WI38 (cell line): Measurements from ENCODE around the gene FAM117B.

Source experiments
- H3K4me3 ChIP-seq: 2 replicates; pipeline ENCODE4 v1.5.1; 2011; ENCODE audit warnings: low read depth, mild to moderate bottlenecking, control low read depth, low read length
- TF ChIP-seq, protein P1 (sequence below): IDR thresholded peaks from 2 replicates; pipeline ENCODE4 v1.5.1; 2012; ENCODE audit warnings: low read depth, mild to moderate bottlenecking, control low read depth, low read length

The FAM117B gene

DNA sequence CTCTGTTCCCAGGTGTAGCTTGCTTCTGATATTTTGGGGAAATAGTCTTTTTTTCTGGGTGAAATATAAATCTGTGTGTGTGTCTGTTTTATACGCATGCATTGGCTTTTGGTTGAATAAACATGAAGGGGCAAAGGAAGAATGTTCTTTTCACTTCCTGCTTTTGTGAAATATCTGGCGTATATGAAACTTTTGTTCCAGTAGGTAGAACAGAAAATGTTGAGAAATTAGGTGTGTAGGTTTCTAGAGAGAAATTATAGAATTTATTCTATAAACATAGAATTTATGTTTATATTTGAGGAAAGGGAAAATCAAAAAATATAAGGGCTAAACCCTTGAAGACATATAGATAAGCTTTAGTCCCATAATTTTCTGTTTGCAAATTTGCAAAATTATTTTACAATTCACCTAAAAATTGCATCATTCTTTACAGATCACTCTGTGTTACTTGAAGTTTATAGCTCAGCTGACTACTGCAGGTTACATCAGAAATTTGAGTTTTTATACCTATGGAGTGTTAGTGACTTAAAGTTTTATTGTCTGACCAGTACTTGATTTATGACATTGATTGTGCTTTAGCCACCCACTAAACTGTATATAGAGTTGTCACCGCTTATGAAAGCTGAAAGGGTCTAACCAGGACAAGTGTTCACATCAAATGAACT lies 116.1 kb downstream of the FAM117B start:
- TF ChIP-seq, protein P1, sequence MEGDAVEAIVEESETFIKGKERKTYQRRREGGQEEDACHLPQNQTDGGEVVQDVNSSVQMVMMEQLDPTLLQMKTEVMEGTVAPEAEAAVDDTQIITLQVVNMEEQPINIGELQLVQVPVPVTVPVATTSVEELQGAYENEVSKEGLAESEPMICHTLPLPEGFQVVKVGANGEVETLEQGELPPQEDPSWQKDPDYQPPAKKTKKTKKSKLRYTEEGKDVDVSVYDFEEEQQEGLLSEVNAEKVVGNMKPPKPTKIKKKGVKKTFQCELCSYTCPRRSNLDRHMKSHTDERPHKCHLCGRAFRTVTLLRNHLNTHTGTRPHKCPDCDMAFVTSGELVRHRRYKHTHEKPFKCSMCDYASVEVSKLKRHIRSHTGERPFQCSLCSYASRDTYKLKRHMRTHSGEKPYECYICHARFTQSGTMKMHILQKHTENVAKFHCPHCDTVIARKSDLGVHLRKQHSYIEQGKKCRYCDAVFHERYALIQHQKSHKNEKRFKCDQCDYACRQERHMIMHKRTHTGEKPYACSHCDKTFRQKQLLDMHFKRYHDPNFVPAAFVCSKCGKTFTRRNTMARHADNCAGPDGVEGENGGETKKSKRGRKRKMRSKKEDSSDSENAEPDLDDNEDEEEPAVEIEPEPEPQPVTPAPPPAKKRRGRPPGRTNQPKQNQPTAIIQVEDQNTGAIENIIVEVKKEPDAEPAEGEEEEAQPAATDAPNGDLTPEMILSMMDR = no peak
- H3K4me3 ChIP-seq = no peak overlapping the region

DNA sequence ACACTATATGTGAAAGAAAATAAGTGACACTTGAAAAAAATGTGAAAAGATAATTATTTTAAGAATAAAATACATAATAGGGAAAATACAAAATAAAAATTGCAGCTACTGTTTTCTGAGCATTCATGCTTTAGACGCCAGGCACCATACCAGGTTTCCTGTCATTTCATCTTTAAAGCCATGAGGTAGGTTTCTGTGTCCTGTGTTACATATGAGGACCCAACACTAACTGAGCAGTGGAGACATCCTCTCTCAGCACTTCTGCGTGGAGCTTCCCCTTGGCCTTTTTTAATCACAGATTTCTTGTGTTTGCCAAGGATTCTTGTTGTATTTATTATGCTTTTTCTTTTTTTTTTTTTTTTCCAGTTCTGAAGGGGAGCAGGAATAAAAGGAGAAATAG lies 117.3 kb downstream of the FAM117B start:
- H3K4me3 ChIP-seq = no peak overlapping the region
- TF ChIP-seq, protein P1 = no peak

DNA sequence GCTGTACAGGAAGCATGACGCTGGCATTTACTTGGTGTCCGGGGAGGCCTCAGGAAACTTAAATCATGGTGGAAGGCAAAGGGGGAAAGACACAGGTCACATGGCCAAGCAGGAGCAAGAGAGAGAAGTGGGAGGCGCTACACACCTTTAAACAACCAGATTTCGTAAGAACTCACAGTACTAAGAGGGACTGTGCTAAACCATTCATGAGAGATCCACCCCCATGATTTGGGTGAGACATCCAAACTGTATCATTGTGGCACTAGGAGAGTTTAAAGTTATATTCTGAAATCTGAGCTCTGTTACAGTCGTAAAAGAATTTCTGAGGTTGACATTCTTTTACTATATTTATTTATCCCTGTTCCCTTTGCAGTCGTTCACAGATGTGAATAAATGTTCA lies 120.2 kb downstream of the FAM117B start:
- TF ChIP-seq, protein P1 = no peak
- H3K4me3 ChIP-seq = no peak overlapping the region

DNA sequence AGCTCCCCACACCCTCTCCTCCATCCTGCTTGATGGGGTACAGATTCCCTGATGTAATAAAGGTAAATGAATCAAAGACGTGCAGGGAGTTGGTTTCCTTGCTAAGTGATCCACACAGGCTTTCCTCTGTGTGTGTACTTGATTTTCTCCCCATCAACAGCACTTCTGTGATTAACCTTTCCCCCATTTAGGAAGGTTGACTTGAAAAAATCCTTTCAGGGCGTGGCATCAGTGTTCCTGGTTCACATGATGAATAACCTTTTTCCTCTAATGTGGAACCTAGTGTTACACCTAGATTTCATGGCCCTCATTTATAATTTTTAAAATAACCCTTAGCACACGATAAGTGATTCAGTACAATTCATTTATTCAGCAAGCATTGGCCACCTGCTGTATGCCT lies 121.8 kb downstream of the FAM117B start:
- no peak overlapping the region for H3K4me3 ChIP-seq
- TF ChIP-seq, protein P1 = no peak

DNA sequence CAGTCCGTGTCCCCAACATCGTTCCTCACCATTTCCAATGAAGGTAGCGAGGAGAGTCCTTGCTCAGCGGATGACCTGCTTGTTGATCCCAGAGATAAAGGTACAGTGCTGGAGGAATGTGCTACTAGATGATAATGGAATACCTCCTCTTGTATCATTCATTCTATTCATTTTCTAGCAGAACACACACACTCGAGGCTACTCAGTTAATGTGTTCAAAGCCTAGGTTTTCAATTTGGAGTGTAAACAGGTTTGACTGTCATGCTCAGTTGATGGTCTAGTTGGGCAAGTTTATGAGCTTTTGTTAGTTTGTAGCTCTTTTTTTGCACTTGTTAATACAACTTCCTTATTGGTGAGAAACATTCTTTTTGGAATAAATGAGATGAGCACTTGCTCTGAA lies 122.6 kb downstream of the FAM117B start:
- TF ChIP-seq, protein P1 = no peak
- no peak overlapping the region for H3K4me3 ChIP-seq

DNA sequence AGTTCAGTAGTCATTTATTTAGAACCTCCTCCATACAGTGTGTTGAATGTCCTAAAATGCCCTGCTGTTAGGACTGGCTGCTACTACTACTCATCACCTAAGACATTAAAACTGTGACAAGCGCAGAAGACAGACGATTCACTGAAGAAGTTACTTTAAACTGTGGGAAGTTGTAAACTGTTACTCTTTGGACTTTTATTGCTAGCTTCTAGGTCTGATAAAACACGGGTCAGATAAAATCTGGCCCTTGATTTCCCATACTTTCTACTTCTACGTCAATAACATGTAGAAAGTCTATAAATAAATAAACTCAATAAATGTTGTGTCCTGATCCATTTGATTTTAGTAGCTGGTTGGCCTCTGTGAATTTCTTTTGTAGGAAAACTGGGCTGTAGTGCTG lies 123.4 kb downstream of the FAM117B start:
- H3K4me3 ChIP-seq = no peak overlapping the region
- TF ChIP-seq, protein P1 = no peak

DNA sequence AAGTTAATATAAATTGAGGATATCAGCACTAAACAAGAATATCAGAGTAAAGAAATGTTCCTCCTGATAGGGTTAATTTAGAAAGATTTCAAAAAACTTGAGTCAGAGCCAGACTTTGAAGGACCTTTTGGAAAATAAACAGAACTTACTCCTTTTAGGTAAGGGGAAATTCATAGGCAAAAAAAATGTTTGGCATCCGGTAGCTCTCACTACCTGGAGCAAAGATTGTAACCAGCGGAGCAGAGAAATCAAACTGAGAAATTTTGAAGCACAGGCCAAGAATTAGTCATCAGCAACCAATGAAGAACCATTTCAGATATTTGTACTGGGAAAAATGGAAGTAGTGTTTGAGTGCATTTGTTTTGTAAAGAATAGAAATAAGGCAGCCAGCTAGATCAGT lies 123.8 kb downstream of the FAM117B start:
- TF ChIP-seq, protein P1 = no peak

More for the DNA sequence above, 123.8 kb downstream of the FAM117B start:
- no peak overlapping the region for H3K4me3 ChIP-seq
